Measurements from ENCODE around the gene STBD1.
"Not testable (repeated sequence)": the region's sequence is repeated elsewhere in the genome, so short reads cannot be mapped to it uniquely, and the experiment has no call there.

The STBD1 gene

GRCh38 chr4:76280488-76281441 is 25.8 kb upstream of the STBD1 start:
- Mint-ChIP-seq H3K9me3 (peaks cover 1% of the 10 kb centered on the region), H3K27ac (no peak overlapping the region), H3K27me3 (ENCODE audit: low read depth) (no peaks in the 10 kb centered on the region), H3K4me1 (no peaks in the 10 kb centered on the region), H3K4me3 (no peak overlapping the region), H3K36me3 (ENCODE audit: low read depth) (no peaks in the 10 kb centered on the region)
- no peak for TF ChIP-seq CTCF (IDR thresholded peaks at IDR 0.05; ENCODE audit: unreplicated experiment in 3 of 3)

- H3K27ac Mint-ChIP-seq; H3K36me3 Mint-ChIP-seq (ENCODE audit: low read depth); H3K9me3 Mint-ChIP-seq; H3K27me3 Mint-ChIP-seq (ENCODE audit: low read depth); H3K4me3 Mint-ChIP-seq; H3K4me1 Mint-ChIP-seq: not testable (repeated sequence)
These were observed 24.9 kb upstream of the STBD1 start for GRCh38 chr4:76281594-76281993.

GRCh38 chr4:76282941-76283689 is 23.4 kb upstream of the STBD1 start:
- Mint-ChIP-seq H3K4me1 (no peaks in the 10 kb centered on the region), H3K9me3 (peaks cover 21% of the 10 kb centered on the region), H3K36me3 (ENCODE audit: low read depth) (no peaks in the 10 kb centered on the region), H3K4me3 (no peak overlapping the region), H3K27ac (no peak overlapping the region), H3K27me3 (ENCODE audit: low read depth) (no peaks in the 10 kb centered on the region)
- no peak for TF ChIP-seq CTCF (IDR thresholded peaks at IDR 0.05; ENCODE audit: unreplicated experiment in 3 of 3)

- no peak for TF ChIP-seq CTCF (IDR thresholded peaks at IDR 0.05; ENCODE audit: unreplicated experiment in 3 of 3)
- no peak overlapping the region for H3K27ac Mint-ChIP-seq
These were observed 22.6 kb upstream of the STBD1 start for GRCh38 chr4:76283900-76284299.

GRCh38 chr4:76287811-76288210 is 18.7 kb upstream of the STBD1 start:
- not testable (repeated sequence) for H3K4me3 Mint-ChIP-seq; H3K27me3 Mint-ChIP-seq (ENCODE audit: low read depth); H3K27ac Mint-ChIP-seq; H3K36me3 Mint-ChIP-seq (ENCODE audit: low read depth); H3K4me1 Mint-ChIP-seq
- H3K9me3 Mint-ChIP-seq = peaks cover 27% of the 10 kb centered on the region

More at GRCh38 chr4:76283900-76284299, 22.6 kb upstream of the STBD1 start:
- Mint-ChIP-seq H3K9me3 (peaks cover 24% of the 10 kb centered on the region), H3K36me3 (ENCODE audit: low read depth) (no peaks in the 10 kb centered on the region), H3K4me3 (no peak overlapping the region), H3K27me3 (ENCODE audit: low read depth) (no peaks in the 10 kb centered on the region), H3K4me1 (no peaks in the 10 kb centered on the region)

- Mint-ChIP-seq H3K9me3 (peaks cover 34% of the 10 kb centered on the region), H3K27me3 (ENCODE audit: low read depth) (peaks cover 3% of the 10 kb centered on the region)
- TF ChIP-seq CTCF (IDR thresholded peaks at IDR 0.05; ENCODE audit: unreplicated experiment in 3 of 3) = no peak
These were observed 13.8 kb upstream of the STBD1 start for GRCh38 chr4:76292730-76293129.

More at GRCh38 chr4:76292730-76293129, 13.8 kb upstream of the STBD1 start:
- Mint-ChIP-seq H3K27ac (no peak overlapping the region), H3K4me3 (no peak overlapping the region), H3K36me3 (ENCODE audit: low read depth) (peaks cover 4% of the 10 kb centered on the region), H3K4me1 (no peaks in the 10 kb centered on the region)

Data from nephron (organoid).